AG04450 (cell line): ENCODE results near the gene LRRC2. TPM values are rescaled to one million over a fixed set of nuclear protein-coding genes. Genes with fewer than 3 reads are reported as not detected.

ENCODE experiments used
- CTCF ChIA-PET: fragments of 300-600, 350-600 bp; formaldehyde crosslinking; extraction: SDS; loops from one replicate; lab custom pipeline; 2022; ENCODE audit warnings: antibody characterized with exemption, inconsistent platforms; lab: Charles Lee
- POLR2A ChIA-PET: fragments of 350-600 bp; formaldehyde crosslinking; extraction: SDS; loops from one replicate; lab custom pipeline; 2021; ENCODE audit warnings: antibody characterized with exemption, inconsistent platforms; lab: Yijun Ruan, JAX
- DNase-seq: peaks from one replicate; pipeline ENCODE4 v3.0.0-alpha.2; 2011; ENCODE audit warnings: low read depth, low spot score
- H3K27ac ChIP-seq: one replicate; pipeline ENCODE4 v1.5.1; 2012; ENCODE audit warnings: low read depth, low read length, control low read depth
- H3K27me3 ChIP-seq: one replicate; pipeline ENCODE4 v1.6.0; 2012; ENCODE audit warnings: low read length; ENCODE audit not compliant: control insufficient read depth, insufficient read depth
- H3K4me3 ChIP-seq: 2 replicates; pipeline ENCODE4 v1.5.1; 2011; ENCODE audit warnings: mild to moderate bottlenecking, low read depth, low read length, control low read depth
- H3K9me3 ChIP-seq: 2 replicates; pipeline ENCODE4 v1.5.1; 2012; ENCODE audit warnings: low read length; ENCODE audit not compliant: control insufficient read depth, insufficient read depth
- polyA plus RNA-seq: library from polyadenylated mRNA; depleted of rRNA; stranded (reverse); fragments of >200 nt; gene quantifications from 2 replicates; pipeline ENCODE4 v1.2.3, GENCODE V29; 2011
- TF ChIP-seq, protein P1 (sequence below): IDR thresholded peaks from 2 replicates; pipeline ENCODE4 v1.5.1; 2011; ENCODE audit warnings: low read depth, low read length, control low read depth, inconsistent platforms

LRRC2 gene
- polyA plus RNA-seq, 1 experiment, result 4.2 TPM

DNA sequence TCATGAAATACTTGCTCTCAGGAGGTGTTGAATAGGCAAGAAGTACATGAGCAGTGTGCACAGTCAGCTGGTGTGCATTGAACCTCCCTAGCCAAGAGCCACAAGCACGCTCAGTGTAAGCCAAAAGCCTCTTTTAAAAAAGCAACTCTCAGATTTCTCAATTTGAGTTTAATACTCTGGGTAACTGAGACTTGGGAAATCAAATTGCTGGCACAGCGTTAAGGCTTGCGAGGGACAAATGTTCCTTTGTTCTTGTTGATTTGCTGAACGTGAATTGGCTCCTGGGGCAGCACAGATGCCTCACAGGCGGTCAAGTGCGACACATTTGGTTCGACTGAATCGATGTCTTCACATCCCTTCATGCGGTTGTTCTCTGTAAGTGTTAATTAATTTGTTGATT is 46.2 kb upstream of the LRRC2 start, which contains the start of gene FAM240A:
Gene FAM240A (plus strand): TSS at position 202 of the 400 bp plus-strand sequence. CDS start 159 bp downstream, at position 361.
- TF ChIP-seq, protein P1, sequence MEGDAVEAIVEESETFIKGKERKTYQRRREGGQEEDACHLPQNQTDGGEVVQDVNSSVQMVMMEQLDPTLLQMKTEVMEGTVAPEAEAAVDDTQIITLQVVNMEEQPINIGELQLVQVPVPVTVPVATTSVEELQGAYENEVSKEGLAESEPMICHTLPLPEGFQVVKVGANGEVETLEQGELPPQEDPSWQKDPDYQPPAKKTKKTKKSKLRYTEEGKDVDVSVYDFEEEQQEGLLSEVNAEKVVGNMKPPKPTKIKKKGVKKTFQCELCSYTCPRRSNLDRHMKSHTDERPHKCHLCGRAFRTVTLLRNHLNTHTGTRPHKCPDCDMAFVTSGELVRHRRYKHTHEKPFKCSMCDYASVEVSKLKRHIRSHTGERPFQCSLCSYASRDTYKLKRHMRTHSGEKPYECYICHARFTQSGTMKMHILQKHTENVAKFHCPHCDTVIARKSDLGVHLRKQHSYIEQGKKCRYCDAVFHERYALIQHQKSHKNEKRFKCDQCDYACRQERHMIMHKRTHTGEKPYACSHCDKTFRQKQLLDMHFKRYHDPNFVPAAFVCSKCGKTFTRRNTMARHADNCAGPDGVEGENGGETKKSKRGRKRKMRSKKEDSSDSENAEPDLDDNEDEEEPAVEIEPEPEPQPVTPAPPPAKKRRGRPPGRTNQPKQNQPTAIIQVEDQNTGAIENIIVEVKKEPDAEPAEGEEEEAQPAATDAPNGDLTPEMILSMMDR, result no peak
- Histone ChIP-seq H3K9me3 (no peaks in the 10 kb centered on the region), H3K27ac (no peak within 1 kb of the TSS), H3K4me3 (no peak within 1 kb of the TSS), H3K27me3 (peaks cover 34% of the 10 kb centered on the region)
- no peak for DNase-seq
- ChIA-PET POLR2A (interaction anchor here (0.6 kb wide), 1 partner anchor 11 kb away, joined by 3 read pairs; no protein-coding TSS in a partner anchor), CTCF (no interaction called here)

DNA sequence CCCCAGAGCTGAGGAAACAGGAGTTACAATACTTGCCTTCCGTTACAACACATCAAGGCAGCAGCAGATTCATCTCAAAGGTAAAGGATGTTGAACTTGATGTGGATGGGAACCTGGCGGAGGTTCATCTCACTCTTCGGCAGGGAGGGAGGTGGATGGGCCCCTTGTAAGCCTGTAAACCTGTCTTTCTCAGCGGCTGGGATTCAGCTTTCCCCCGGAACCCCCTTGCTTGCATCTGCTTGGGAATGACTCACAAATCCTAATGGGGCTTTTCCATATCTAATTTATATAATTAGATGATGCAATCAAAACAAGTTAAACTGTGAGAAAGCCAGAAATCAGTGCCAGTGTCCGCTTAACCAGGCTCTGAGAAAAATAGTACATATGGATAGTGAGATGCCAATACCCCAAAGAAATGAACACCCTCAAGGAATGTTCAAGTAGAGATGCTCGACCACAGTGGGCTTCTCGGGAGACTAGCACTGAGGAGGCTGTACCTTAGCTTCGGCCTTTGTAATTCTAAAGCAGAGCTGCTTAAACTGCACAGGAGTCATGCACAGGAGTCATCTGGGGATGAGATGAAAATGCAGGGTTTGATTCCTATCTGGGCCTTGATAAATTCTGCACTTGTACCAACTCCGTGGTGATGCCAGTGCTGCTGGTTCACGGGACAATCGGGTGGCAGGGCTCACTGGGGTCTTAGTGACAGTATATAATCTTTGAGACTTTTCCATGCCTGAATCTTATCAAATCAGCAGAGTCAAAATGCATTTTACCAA is 44.0 kb upstream of the LRRC2 start:
- no peak for DNase-seq
- Histone ChIP-seq H3K9me3 (no peaks in the 10 kb centered on the region), H3K4me3 (no peak overlapping the region), H3K27ac (no peak overlapping the region), H3K27me3 (peaks cover 23% of the 10 kb centered on the region)
- TF ChIP-seq, protein P1, result no peak
- ChIA-PET CTCF (interaction anchor here (0.5 kb wide), 1 partner anchor 19 kb away, joined by 7 read pairs; no protein-coding TSS in a partner anchor), POLR2A (no interaction called here)

DNA sequence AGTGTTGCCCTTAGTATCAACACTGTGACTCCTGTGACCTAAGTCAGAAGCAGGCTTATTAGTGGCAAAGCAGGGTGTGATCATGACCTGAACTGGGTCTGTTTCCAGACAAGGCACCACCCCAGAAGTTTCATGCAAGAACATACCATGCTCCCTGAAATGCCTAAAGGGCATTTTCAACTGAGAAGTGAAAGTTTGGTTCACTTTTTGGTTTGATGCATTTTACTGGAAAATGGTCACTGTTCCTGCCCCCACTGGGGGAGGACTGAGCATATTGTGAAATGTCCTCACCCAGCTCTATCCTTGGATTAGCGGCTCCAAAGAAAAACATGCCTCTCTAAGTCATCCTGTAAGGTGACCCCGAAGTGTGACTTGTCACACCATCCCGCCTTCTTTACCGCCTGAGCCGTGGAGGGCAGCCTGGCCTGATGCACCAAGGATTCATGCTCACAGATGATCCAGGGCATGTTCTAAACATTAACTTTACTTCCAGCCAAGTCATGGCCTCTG is 43.2 kb upstream of the LRRC2 start:
- Histone ChIP-seq H3K9me3 (no peaks in the 10 kb centered on the region), H3K27me3 (peaks cover 16% of the 10 kb centered on the region), H3K4me3 (no peak overlapping the region), H3K27ac (no peak overlapping the region)
- no peak for DNase-seq
- POLR2A ChIA-PET, result no interaction called here
- CTCF ChIA-PET, result no interaction called here
- TF ChIP-seq, protein P1, result no peak

DNA sequence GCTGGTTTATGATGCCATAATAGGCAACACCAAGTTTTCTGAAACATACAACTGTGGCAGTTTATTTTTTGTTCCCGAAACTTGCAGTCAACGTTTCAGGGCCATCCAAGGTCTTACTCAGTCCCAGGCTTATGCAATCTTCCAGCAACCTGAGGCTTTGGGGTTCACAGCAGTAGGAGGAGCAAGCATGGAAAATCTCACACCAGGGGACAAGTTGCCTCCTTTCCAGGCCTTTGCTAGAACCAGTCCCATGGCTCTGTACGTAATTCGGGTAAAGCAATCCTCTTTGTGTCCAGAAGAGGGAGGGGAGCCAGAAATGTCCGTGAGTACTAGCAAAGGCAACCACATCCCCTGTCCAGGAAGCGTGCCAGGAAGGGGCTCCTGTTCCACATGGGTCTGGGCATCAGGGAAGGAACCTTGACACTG is 41.5 kb upstream of the LRRC2 start:
- TF ChIP-seq, protein P1, result peak; percentile 38
- Histone ChIP-seq H3K4me3 (no peak overlapping the region), H3K27ac (no peak overlapping the region), H3K27me3 (peaks cover 11% of the 10 kb centered on the region), H3K9me3 (no peaks in the 10 kb centered on the region)
- POLR2A ChIA-PET, result no interaction called here
- no peak for DNase-seq
- CTCF ChIA-PET, result no interaction called here

DNA sequence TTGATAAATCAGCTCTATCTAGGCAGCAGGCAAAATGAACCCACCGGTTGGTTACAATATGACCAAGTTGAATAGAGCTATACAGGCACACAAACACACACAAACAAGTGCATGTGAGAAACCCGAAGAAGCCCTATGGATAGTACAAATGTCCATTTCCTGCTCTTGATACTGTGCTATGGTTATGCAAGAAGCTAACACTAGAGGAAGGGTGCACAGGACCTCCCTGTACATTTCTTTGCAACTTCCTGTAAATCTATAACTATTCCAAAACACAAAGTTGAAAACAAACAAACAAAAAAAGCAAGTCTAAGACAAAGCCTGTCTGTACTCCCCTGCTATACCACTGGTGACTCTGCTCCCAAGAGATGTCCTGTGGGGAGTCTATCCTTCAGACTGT is 38.0 kb upstream of the LRRC2 start:
- POLR2A ChIA-PET, result no interaction called here

More for the DNA sequence above, 38.0 kb upstream of the LRRC2 start:
- DNase-seq, result no peak
- H3K9me3 ChIP-seq, result no peaks in the 10 kb centered on the region
- TF ChIP-seq, protein P1, result no peak
- H3K27me3 ChIP-seq, result peaks cover 4% of the 10 kb centered on the region
- CTCF ChIA-PET, result no interaction called here
- no peak overlapping the region for H3K27ac ChIP-seq
- H3K4me3 ChIP-seq, result no peak overlapping the region
